ENCODE data around the gene SLC24A2. TPM values are rescaled to one million over a fixed set of nuclear protein-coding genes. Genes with fewer than 3 reads are reported as not detected.
A peak's percentile ranks its signal among the peaks of the same experiment; 100 is the strongest.

Gene SLC24A2
- total and polyA plus RNA-seq, 8 donors, result 0.05 to 2.6 (median 0.37) TPM; not detected in 5

DNA sequence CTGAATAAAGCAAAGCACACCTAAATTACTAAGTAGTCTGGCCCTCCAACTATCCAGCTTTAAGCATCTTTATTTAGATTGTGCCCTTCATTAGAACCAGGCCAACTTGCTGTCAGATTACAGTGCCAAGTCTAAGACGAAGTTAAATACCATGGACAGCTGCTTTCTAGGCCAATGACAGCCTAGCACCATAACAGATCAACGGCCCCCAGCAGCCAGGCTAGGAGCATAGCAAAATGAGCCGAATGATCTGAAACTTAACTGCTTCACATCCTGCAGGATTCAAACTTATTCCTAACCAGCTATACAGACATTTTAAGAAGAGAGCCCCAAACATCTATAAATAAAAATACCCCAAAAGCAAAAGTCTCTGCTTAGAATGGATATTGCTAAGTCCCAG lies 6.8 kb downstream of the SLC24A2 start:
- Histone ChIP-seq H3K4me3 (no peak overlapping the region), H3K9me3 (peaks cover 0 to 5% (median 1%) of the 10 kb centered on the region in 4 donors), H3K27ac (no peak overlapping the region), H3K36me3 (no peaks in the 10 kb centered on the region), H3K27me3 (peaks cover 0 to 13% (median 0%) of the 10 kb centered on the region in 3 donors), H3K4me1 (no peaks in the 10 kb centered on the region)
- TF ChIP-seq POLR2A (IDR thresholded peaks at IDR 0.05) (no peak), EP300 (IDR thresholded peaks at IDR 0.05) (no peak), POLR2AphosphoS5 (IDR thresholded peaks at IDR 0.05) (no peak)
- TF ChIP-seq, protein P1, sequence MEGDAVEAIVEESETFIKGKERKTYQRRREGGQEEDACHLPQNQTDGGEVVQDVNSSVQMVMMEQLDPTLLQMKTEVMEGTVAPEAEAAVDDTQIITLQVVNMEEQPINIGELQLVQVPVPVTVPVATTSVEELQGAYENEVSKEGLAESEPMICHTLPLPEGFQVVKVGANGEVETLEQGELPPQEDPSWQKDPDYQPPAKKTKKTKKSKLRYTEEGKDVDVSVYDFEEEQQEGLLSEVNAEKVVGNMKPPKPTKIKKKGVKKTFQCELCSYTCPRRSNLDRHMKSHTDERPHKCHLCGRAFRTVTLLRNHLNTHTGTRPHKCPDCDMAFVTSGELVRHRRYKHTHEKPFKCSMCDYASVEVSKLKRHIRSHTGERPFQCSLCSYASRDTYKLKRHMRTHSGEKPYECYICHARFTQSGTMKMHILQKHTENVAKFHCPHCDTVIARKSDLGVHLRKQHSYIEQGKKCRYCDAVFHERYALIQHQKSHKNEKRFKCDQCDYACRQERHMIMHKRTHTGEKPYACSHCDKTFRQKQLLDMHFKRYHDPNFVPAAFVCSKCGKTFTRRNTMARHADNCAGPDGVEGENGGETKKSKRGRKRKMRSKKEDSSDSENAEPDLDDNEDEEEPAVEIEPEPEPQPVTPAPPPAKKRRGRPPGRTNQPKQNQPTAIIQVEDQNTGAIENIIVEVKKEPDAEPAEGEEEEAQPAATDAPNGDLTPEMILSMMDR (IDR thresholded peaks at IDR 0.05), result no peak
- intact Hi-C loops (cut with DNase I; ENCODE audit: low total_unique reads), result no loop called here
- 5 to 11% (median 8%) methylated on average over 3 of the region's 3 CpGs for WGBS, 5 donors
- DNase-seq, result peak in 1 of 2 donors; percentile 32

DNA sequence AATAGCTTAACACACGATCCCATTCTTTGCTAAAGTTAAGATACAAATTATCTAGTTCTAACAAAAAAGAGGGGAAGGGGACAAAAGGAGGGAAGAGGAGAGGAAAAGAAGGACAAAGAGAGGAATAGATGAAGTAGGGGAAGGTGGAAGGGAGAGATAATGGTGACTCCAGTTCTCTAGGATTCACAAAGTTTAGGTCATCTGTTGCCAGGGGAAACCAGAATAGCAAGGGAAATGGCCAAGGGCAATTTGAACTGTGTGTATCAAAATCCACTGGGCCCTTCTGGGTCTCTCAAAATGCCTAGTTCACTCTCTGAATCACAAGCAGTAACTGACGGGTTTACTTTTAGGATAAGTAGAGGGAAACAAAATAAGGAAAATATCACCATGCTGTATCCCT lies 7.6 kb downstream of the SLC24A2 start:
- H3K9me3 ChIP-seq, result peaks cover 0 to 5% (median 1%) of the 10 kb centered on the region in 4 donors
- no peaks in the 10 kb centered on the region for H3K4me1 ChIP-seq
- intact Hi-C loops (cut with DNase I; ENCODE audit: low total_unique reads), result no loop called here
- peaks cover 0 to 6% (median 0%) of the 10 kb centered on the region in 3 donors for H3K27me3 ChIP-seq
- H3K27ac ChIP-seq, result no peak overlapping the region
- no peak for DNase-seq
- H3K36me3 ChIP-seq, result no peaks in the 10 kb centered on the region
- no peak overlapping the region for H3K4me3 ChIP-seq
- 58 to 74% (median 61%) methylated on average over 2 of the region's 2 CpGs for WGBS, 5 donors
- TF ChIP-seq POLR2A (IDR thresholded peaks at IDR 0.05) (no peak), POLR2AphosphoS5 (IDR thresholded peaks at IDR 0.05) (no peak), EP300 (IDR thresholded peaks at IDR 0.05) (no peak)
- TF ChIP-seq, protein P1 (IDR thresholded peaks at IDR 0.05), result no peak

DNA sequence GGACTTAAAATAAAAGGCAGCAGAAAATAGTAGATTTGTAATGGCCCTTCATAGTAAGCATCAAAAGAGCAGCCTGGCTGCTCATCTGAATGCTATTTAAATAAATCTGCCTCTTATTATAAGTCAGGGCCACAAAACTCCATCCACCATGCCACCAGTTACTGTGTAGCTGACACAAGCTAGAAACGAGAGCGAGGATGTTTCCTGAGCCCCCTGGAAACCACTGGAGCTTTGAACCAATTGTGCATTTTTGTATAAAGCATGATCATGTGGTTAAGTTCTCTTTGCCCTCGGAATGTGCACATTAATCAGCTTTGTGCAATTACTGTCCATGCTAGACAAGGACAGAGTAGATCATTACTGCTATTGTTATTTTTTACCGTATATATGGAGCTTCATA lies 17.4 kb downstream of the SLC24A2 start:
- no peaks in the 10 kb centered on the region for H3K36me3 ChIP-seq
- whole genome bisulfite sequencing, 5 donors, result 59 to 73% (median 66%) methylated on average over 4 of the region's 4 CpGs
- no peak for DNase-seq
- H3K27ac ChIP-seq, result no peak overlapping the region
- H3K27me3 ChIP-seq, result no peaks in the 10 kb centered on the region
- peaks cover 0 to 11% (median 5%) of the 10 kb centered on the region in 4 donors for H3K9me3 ChIP-seq
- H3K4me1 ChIP-seq, result no peaks in the 10 kb centered on the region
- no peak for TF ChIP-seq POLR2AphosphoS5 (IDR thresholded peaks at IDR 0.05)
- no peak for TF ChIP-seq POLR2A (IDR thresholded peaks at IDR 0.05)
- TF ChIP-seq, protein P1 (IDR thresholded peaks at IDR 0.05), result no peak
- TF ChIP-seq EP300 (IDR thresholded peaks at IDR 0.05), result no peak
- intact Hi-C loops (cut with DNase I; ENCODE audit: low total_unique reads), result no loop called here
- no peak overlapping the region for H3K4me3 ChIP-seq

DNA sequence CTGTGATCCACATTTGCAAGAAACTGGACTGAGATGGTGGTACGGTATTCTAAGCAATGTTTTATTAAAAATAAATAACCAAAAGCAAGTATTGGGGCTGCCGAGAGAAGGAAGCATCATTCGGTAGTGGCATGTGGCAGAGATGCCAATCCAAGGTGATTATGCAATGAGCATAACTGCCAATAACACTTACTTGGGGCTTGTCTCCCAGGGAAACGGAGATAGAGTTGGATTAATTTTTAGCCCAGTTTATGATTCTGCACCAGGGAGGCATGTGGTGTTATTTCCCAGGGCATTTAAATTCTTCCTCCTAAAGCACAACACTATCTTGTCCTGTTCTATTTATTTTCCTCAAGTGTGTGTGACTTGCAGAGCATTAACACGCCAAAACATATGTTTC lies 17.9 kb downstream of the SLC24A2 start:
- Histone ChIP-seq H3K36me3 (no peaks in the 10 kb centered on the region), H3K4me1 (no peaks in the 10 kb centered on the region), H3K4me3 (no peak overlapping the region), H3K27ac (no peak overlapping the region), H3K27me3 (no peaks in the 10 kb centered on the region), H3K9me3 (peaks cover 0 to 15% (median 6%) of the 10 kb centered on the region in 4 donors)
- intact Hi-C loops (cut with DNase I; ENCODE audit: low total_unique reads), result no loop called here
- DNase-seq, result no peak
- 79 to 88% (median 82%) methylated on average over 5 of the region's 5 CpGs for WGBS, 5 donors
- TF ChIP-seq EP300 (IDR thresholded peaks at IDR 0.05), result no peak
- TF ChIP-seq, protein P1 (IDR thresholded peaks at IDR 0.05), result no peak
- TF ChIP-seq POLR2A (IDR thresholded peaks at IDR 0.05), result no peak
- no peak for TF ChIP-seq POLR2AphosphoS5 (IDR thresholded peaks at IDR 0.05)

All from stomach (tissue), 9 donors.